Activated CD4-positive, alpha-beta memory T cell treated with anti-CD3 and anti-CD28 coated beads, Interleukin-2, amount 10 ng/mL, durations not matched to agents 7 days and 5 days (primary cell): ENCODE measurements around the gene ACTL7B. TPM values are rescaled to one million over a fixed set of nuclear protein-coding genes. Genes with fewer than 3 reads are reported as not detected.
"Not testable (repeated sequence)": the region's sequence is repeated elsewhere in the genome, so short reads cannot be mapped to it uniquely, and the experiment has no call there.

Source experiments
- CTCF ChIA-PET: fragments of 350-600 bp; sonication (Branson Sonifier 250); formaldehyde crosslinking; loops from one replicate; lab custom pipeline; 2021; ENCODE audit warnings: antibody characterized with exemption, inconsistent platforms; lab: Charles Lee
- POLR2A ChIA-PET: fragments of 350-600 bp; sonication (Branson Sonifier 250); formaldehyde crosslinking; loops from one replicate; lab custom pipeline; 2021; ENCODE audit warnings: antibody characterized with exemption; lab: Charles Lee
- DNase-seq: peaks from one replicate; pipeline ENCODE4 v3.0.0-alpha.2; 2020
- H3K27ac Mint-ChIP-seq: one replicate; pipeline ENCODE4 v1.8.0; 2021; ENCODE audit warnings: mild to moderate bottlenecking, mixed read lengths
- H3K27me3 Mint-ChIP-seq: one replicate; pipeline ENCODE4 v1.8.0; 2021; ENCODE audit warnings: mixed read lengths
- H3K36me3 Mint-ChIP-seq: one replicate; pipeline ENCODE4 v1.8.0; 2021; ENCODE audit warnings: low read depth, mixed read lengths
- H3K4me1 Mint-ChIP-seq: one replicate; pipeline ENCODE4 v1.8.0; 2021; ENCODE audit warnings: mixed read lengths
- H3K4me3 Mint-ChIP-seq: one replicate; pipeline ENCODE4 v1.8.0; 2021; ENCODE audit warnings: mild to moderate bottlenecking, mixed read lengths
- H3K9me3 Mint-ChIP-seq: one replicate; pipeline ENCODE4 v1.8.0; 2021; ENCODE audit warnings: mixed read lengths
- total RNA-seq, 2 experiments: library from RNA; stranded (reverse); gene quantifications; one replicate each; pipeline ENCODE4 v1.2.3, GENCODE V29; 2021

Gene ACTL7B, protein sequence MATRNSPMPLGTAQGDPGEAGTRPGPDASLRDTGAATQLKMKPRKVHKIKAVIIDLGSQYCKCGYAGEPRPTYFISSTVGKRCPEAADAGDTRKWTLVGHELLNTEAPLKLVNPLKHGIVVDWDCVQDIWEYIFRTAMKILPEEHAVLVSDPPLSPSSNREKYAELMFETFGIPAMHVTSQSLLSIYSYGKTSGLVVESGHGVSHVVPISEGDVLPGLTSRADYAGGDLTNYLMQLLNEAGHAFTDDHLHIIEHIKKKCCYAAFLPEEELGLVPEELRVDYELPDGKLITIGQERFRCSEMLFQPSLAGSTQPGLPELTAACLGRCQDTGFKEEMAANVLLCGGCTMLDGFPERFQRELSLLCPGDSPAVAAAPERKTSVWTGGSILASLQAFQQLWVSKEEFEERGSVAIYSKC
- not detected for total RNA-seq

DNA sequence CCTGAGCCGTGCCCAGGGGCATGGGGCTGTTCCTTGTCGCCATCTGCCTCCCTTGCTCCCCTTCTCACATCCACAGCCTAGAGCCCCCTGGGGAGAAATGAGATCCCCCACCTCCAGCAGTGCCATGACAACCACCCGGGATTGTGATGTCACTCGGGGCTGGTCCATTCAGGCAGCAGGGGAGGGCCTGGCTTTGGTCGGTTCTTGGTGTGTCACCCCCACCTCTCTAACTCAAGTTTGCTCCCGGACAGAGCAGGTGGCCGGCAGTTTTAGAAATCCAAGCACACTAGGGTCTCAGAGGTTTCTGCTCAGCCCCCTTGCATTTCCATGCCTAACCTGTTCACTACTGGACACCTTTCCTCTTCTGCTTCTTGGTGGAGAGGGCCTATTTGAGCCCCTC, at the start of gene ACTL7B:
Gene ACTL7B (minus strand): TSS at position 99 of the 400 bp plus-strand sequence. CDS start 56 bp downstream, at position 43.
- no peaks in the 10 kb centered on the region for H3K9me3 Mint-ChIP-seq
- H3K27me3 Mint-ChIP-seq, result no peaks in the 10 kb centered on the region
- H3K27ac Mint-ChIP-seq, result no peak within 1 kb of the TSS
- no peaks in the 10 kb centered on the region for H3K4me1 Mint-ChIP-seq
- H3K4me3 Mint-ChIP-seq, result no peak within 1 kb of the TSS
- ChIA-PET CTCF (no interaction called here), POLR2A (no interaction called here)
- no peaks in the 10 kb centered on the region for H3K36me3 Mint-ChIP-seq
- DNase-seq, result no peak

DNA sequence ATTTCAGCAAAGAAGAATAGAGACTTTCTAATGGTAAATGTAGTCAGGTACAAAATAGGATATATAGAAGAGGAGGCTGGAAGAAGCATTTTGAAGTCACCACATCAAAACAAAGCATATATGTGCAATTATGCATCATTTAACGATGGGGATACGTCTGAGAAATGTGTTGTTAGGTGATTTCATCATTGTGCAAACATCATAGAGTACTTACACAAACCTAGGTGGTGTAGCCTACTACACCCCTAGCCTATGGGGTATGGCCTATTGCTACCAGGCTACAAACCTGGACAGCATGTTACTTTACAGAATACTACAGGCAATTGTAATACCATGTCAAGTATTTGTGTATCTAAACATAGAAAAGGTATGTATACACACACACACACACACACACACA, 49.7 kb upstream of the ACTL7B start:
- Mint-ChIP-seq H3K4me1 (peaks cover 2% of the 10 kb centered on the region), H3K27ac (no peak overlapping the region), H3K4me3 (no peak overlapping the region), H3K36me3 (peaks cover 49% of the 10 kb centered on the region), H3K9me3 (no peaks in the 10 kb centered on the region), H3K27me3 (no peaks in the 10 kb centered on the region)
- ChIA-PET POLR2A (no interaction called here), CTCF (no interaction called here)
- no peak for DNase-seq

DNA sequence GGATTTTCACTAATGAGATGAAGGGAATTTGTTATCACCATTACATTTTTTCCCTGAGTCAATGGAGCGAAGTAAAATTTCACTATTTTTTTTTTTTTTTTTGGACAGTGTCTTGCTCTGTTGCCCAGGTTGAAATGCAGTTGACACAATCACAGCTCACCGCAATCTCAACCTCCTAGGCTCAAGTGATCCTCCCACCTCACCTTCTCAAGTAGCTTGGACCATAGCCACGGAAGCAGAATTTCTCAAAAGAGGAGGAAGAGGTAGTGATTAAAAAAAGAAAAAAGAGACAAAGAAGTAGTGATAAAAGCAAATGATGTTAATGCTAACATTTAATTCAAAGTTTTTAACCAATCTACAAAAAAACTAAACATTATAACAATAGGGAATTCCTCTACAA, 48.4 kb upstream of the ACTL7B start:
- DNase-seq, result no peak
- no peaks in the 10 kb centered on the region for H3K27me3 Mint-ChIP-seq
- ChIA-PET CTCF (interaction anchor here (0.7 kb wide), 1 partner anchor 216 kb away, joined by 3 read pairs; no protein-coding TSS in a partner anchor), POLR2A (no interaction called here)
- peaks cover 49% of the 10 kb centered on the region for H3K36me3 Mint-ChIP-seq
- no peaks in the 10 kb centered on the region for H3K9me3 Mint-ChIP-seq
- H3K4me3 Mint-ChIP-seq, result no peak overlapping the region
- peaks cover 2% of the 10 kb centered on the region for H3K4me1 Mint-ChIP-seq
- H3K27ac Mint-ChIP-seq, result no peak overlapping the region

DNA sequence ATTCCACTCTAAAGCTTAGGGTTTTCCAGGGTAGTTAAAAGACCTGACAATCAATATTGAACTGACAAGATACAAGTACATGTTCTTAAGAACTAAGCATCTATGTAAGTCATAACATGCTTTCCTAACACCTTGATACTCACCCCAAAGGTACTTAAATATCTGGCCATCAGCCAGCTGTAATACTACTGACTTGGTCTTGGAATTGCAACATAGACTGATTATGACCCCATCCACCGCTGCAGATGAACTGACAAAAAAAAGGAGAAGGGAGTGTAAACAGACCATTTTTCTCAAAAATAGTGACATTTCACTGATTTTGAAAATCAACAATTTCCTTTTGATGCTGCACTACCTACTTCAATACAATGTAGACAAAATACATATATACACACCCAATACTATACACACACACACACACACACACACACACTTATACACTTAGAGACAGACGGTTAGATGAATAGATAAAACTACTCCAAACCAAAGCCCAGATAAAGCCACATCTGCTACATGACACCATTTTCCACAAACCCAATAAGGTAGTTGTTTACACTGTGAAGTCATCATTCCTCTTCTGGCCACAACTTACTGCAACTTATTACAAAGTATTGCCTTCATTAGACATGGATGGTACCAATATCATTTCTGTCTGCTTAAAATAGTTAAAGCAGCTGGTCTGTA, 47.8 kb upstream of the ACTL7B start:
- Mint-ChIP-seq H3K4me3 (no peak overlapping the region), H3K27ac (no peak overlapping the region), H3K9me3 (no peaks in the 10 kb centered on the region), H3K36me3 (peaks cover 47% of the 10 kb centered on the region), H3K27me3 (no peaks in the 10 kb centered on the region), H3K4me1 (peaks cover 2% of the 10 kb centered on the region)
- DNase-seq, result no peak
- ChIA-PET POLR2A (no interaction called here), CTCF (no interaction called here)

DNA sequence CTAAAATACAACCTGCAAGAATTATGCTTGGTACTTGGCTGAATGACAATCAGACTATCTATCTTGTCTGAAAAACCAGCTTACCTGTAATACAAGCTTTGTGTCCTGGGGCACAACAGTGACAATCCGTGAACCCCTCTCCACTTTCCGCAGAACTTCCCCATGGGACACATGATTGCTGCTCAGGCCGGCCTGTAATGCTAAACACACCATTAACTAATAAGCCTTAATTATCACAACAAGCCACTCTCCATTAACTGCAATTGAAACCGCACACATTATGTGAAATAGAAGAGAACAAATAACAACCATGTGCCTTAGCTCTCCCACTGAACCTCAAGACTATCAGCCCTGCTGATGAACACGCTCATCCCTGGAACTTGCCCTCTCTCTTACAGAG, 44.4 kb upstream of the ACTL7B start:
- H3K36me3 Mint-ChIP-seq, result peaks cover 55% of the 10 kb centered on the region
- POLR2A ChIA-PET, result no interaction called here

DNA sequence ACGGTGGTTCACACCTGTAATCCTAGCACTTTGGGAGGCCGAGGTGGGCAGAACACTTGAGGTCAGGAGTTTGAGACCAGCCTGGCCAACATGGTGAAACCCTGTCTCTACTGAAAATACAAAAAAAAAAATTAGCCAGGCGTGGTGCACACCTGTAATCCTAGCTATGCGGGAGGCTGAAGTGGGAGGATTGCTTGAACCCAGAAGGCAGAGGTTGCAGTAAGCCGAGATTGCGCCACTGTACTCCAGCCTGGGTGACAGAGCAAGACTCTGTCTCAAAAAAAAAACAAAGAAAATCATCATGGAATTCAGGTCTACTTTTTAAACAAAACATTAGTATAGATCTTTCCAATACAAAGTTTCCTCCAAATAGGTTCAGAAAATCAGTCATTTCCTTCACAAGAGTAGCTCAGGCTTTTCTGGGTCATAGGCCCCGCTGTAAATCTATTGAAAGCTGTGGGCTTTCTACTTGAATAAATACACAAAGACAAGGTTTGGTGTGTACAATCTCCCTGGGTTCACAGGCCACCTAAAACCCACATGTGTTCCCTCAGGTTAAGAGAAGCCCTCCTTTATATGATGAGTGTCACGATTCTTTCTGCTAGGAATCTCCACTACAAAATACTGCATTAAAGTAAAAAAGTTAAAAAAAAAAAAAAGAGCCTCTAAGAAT, 43.4 kb upstream of the ACTL7B start:
- POLR2A ChIA-PET, H3K4me1 Mint-ChIP-seq, H3K27me3 Mint-ChIP-seq, H3K9me3 Mint-ChIP-seq, H3K4me3 Mint-ChIP-seq, H3K27ac Mint-ChIP-seq, DNase-seq: not testable (repeated sequence)
- CTCF ChIA-PET, result interaction anchor here (0.7 to 1.2 kb wide), 3 partner anchors 11 to 55 kb away, joined by 3 to 4 read pairs (median 3); no protein-coding TSS in a partner anchor
- H3K36me3 Mint-ChIP-seq, result peaks cover 54% of the 10 kb centered on the region

More for the DNA sequence above, 44.4 kb upstream of the ACTL7B start:
- no peaks in the 10 kb centered on the region for H3K9me3 Mint-ChIP-seq
- no peaks in the 10 kb centered on the region for H3K27me3 Mint-ChIP-seq
- no peak overlapping the region for H3K27ac Mint-ChIP-seq
- DNase-seq, result no peak
- CTCF ChIA-PET, result interaction anchor here (0.7 to 1.0 kb wide), 2 partner anchors 54 kb away, joined by 3 read pairs; no protein-coding TSS in a partner anchor
- no peak overlapping the region for H3K4me3 Mint-ChIP-seq
- peaks cover 2% of the 10 kb centered on the region for H3K4me1 Mint-ChIP-seq

DNA sequence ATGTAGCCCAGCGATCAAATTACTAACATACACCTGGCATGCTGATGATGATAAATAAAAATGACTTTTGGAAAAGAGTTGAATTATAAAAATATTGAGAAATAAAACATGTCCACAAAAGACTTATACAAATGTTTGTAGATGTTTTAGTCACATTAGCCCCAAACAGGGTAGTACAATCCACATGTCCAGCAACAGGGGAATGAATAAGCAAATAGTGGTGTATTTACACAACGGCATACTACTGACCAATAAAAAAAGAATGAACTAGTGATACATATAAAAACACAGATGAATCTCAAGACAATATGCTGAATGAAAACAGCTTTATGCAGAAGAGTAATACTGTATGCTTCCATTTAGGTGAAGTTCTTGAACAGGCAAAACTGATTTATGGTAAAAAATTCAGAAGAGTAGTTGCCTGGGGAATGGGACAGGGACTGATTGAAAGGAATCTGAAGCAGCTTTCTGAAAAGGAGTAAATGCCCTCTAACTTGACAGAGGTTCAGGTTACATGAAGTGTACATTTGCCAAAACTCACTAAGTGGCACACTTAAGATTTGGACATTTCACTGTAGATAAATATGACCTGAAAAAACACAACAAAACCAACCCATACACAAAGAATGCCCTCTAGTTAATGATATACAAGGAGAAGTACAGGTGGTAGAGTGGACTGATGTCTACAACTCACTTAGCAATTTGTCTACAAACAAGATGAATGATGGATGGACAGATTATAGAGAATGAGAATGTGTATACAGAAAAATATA, 41.7 kb upstream of the ACTL7B start:
- CTCF ChIA-PET, result interaction anchor here (0.8 to 1.2 kb wide), 2 partner anchors 12 to 57 kb away, joined by 3 to 4 read pairs; no protein-coding TSS in a partner anchor
- Mint-ChIP-seq H3K4me1 (no peaks in the 10 kb centered on the region), H3K9me3 (no peaks in the 10 kb centered on the region)

DNA sequence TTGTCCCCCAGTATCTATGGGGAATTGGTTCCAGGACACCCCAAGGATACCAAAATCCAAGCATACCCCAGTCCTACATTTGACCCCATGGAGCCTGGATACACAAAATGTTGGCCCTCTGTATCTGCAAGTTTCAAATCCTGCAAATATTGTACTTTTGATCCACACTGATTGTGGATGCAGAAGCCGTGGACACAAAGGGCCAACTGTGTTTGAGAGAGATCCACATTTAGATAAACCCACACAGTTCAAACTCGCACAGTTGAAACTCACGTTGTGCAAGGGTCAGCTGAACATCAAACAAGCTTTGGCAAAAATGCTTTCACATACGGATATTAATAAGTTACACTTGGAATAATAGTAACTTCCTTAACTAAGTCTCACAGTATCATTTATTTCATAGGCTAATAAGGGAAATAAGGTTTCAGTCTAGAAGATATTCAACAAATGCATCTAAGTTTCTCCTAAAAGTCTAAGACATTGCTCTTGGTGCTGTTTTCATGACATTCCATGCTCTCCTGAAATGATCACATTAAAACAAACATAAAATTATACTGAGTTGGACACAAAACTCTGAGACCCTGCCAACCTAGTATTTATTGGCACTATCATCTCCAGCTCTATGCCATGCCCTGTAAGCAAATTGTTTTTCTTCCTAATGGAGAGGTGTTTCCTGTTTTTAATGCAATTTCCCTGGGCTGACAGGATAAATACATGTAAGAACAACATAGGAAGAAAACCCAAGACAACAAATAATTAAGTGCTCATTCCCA, 38.6 kb upstream of the ACTL7B start:
- ChIA-PET CTCF (no interaction called here), POLR2A (no interaction called here)
- Mint-ChIP-seq H3K9me3 (no peaks in the 10 kb centered on the region), H3K4me3 (no peak overlapping the region), H3K36me3 (peaks cover 51% of the 10 kb centered on the region), H3K27ac (no peak overlapping the region), H3K27me3 (no peaks in the 10 kb centered on the region), H3K4me1 (no peaks in the 10 kb centered on the region)
- DNase-seq, result no peak

More for the DNA sequence above, 41.7 kb upstream of the ACTL7B start:
- POLR2A ChIA-PET, result no interaction called here
- no peak for DNase-seq
- no peak overlapping the region for H3K4me3 Mint-ChIP-seq
- no peaks in the 10 kb centered on the region for H3K27me3 Mint-ChIP-seq
- H3K36me3 Mint-ChIP-seq, result peaks cover 45% of the 10 kb centered on the region
- H3K27ac Mint-ChIP-seq, result no peak overlapping the region

DNA sequence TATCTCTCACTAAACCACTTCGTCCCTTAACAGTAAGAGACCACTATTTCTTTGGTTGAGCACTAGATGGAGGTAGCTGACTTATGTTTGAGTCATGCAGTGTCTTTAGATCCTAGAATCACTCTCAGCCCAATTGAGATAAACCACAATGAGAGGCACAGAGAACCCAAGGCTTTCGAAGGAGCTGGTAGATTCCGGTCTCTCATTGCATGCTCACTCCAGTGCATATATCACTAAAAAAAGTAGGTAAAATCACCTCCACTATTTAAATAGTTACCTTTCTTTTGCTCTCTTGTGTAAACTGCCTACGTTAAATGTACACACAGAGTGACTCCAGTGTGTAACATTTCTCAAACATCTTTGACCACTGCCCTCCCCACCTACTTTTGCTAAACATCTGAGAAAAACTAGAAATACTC, 33.9 kb upstream of the ACTL7B start:
- no peaks in the 10 kb centered on the region for H3K9me3 Mint-ChIP-seq
- DNase-seq, result no peak
- peaks cover 41% of the 10 kb centered on the region for H3K36me3 Mint-ChIP-seq
- H3K4me1 Mint-ChIP-seq, result peaks cover 6% of the 10 kb centered on the region
- H3K27me3 Mint-ChIP-seq, result no peaks in the 10 kb centered on the region
- H3K4me3 Mint-ChIP-seq, result no peak overlapping the region
- CTCF ChIA-PET, result interaction anchor here (0.5 kb wide), 1 partner anchor 13 kb away, joined by 3 read pairs; no protein-coding TSS in a partner anchor
- no peak overlapping the region for H3K27ac Mint-ChIP-seq
- POLR2A ChIA-PET, result no interaction called here

DNA sequence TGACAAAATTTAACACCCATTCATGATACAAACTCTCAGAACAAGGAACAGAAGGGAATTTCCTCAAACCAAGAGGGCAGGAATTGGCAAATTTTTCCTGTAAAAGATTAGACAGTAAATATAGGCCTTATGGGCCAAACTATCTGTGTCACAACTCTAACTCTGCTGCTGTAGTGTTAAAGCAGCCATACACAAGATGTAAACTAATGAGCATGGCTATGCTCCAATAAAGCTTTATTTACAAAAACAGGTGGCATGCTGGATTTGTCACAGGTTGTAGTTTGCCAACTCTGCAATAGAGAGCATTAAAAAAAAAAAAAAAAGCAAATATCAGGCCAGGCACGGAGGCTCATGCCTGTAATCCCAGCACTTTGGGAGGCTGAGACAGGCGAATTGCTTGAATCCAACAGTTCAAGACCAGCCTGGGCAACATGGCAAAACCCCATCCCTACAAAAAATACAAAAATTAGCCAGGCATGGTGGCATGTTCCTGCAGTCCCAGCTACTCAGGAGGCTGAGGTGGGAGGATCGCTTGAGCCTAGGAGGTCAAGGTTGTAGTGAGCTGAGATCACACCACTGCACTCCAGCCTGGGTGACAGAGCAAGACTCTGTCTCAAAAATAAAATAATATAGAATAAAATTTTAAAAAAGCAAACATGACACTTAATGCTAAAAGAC, 30.9 kb upstream of the ACTL7B start:
- H3K27ac Mint-ChIP-seq, H3K9me3 Mint-ChIP-seq, POLR2A ChIA-PET, H3K27me3 Mint-ChIP-seq, H3K4me3 Mint-ChIP-seq, H3K4me1 Mint-ChIP-seq, DNase-seq: not testable (repeated sequence)
- peaks cover 38% of the 10 kb centered on the region for H3K36me3 Mint-ChIP-seq
- CTCF ChIA-PET, result interaction anchor here (0.6 kb wide), 1 partner anchor 577 kb away, joined by 3 read pairs; no protein-coding TSS in a partner anchor

DNA sequence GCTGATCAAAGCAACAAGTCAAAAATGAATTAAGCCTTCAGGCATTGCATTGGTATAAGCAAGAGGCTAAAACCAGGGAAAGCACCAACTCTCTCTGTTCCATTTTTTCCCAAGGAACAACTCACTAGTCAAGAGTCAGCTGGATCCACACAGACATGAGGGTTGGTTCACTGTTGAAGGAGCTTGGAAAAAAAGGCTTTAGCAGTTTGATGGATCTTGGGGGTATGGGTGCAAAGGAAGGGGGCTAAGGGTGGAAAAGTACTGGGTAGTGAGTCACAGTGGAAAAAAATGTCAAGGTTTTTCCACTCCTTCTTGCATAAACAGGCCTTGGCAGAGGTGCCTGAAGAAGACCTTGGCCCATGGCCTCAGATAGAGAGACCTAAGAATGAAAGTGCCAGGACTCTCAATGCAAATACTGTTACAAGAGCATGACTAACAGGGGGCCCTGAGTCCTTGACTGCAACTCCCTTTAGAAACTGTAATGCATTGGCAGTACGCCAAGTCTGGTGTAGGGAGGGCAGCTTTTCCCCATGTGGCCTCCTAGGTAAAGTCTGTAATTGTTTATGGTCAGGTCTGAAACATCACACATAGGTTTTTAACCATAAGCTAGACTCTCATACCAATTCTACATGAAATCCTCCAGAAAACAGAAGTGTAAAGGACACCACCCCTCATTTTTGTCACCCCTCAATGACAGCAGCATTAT, 30.0 kb upstream of the ACTL7B start:
- POLR2A ChIA-PET, result no interaction called here
- peaks cover 32% of the 10 kb centered on the region for H3K36me3 Mint-ChIP-seq
- H3K27ac Mint-ChIP-seq, result no peak overlapping the region
- CTCF ChIA-PET, result interaction anchor here (0.6 to 1.8 kb wide), 2 partner anchors 68 to 578 kb away, joined by 3 to 5 read pairs; no protein-coding TSS in a partner anchor
- peak; percentile 18 for DNase-seq
- no peak overlapping the region for H3K4me3 Mint-ChIP-seq
- H3K4me1 Mint-ChIP-seq, result peaks cover 6% of the 10 kb centered on the region
- no peaks in the 10 kb centered on the region for H3K9me3 Mint-ChIP-seq
- no peaks in the 10 kb centered on the region for H3K27me3 Mint-ChIP-seq
